Pancreas (tissue), 10 donors: ENCODE data around the gene FOSL1. TPM values are rescaled to one million over a fixed set of nuclear protein-coding genes. Genes with fewer than 3 reads are reported as not detected.

Experiments used
- ATAC-seq, 4 donors: fragments of 200-7000 bp; cut with Tn5 transposase; one replicate each; pipeline versions ENCODE4 v1.8.0 to v1.9.1; 2020; ENCODE audit warnings: mild to moderate bottlenecking in 4 of 4, moderate library complexity in 4 of 4
- DNase-seq, 6 donors: peaks; one replicate each; pipeline ENCODE4 v3.0.0-alpha.2; 2020
- FAIRE-seq: peaks from 2 replicates; lab custom pipeline; 2012; peaks lifted over from hg19 to GRCh38; lab: Jason Lieb, UNC
- H3K27ac ChIP-seq, 4 donors: fragments of 200-600 bp; sonication (generic); 1 replicate in 3 of 4; 2 replicates in 1 of 4; pipeline versions ENCODE4 v1.5.0 to v1.8.0; 2020
- H3K27me3 ChIP-seq, 4 donors: fragments of 200-600 bp; one replicate each; pipeline ENCODE4 v1.8.0; 2021
- H3K36me3 ChIP-seq, 3 donors: fragments of 200-600 bp; sonication (generic) in 1 of 3; one replicate each; pipeline versions ENCODE4 v1.5.0 to v1.8.0; 2020 to 2021
- H3K4me1 ChIP-seq, 3 donors: fragments of 200-600 bp; one replicate each; pipeline ENCODE4 v1.8.0; 2021
- H3K4me3 ChIP-seq, 4 donors: fragments of 200-600 bp; sonication (generic) in 2 of 4; one replicate each; pipeline versions ENCODE4 v1.5.0 to v1.8.0; 2020 to 2021
- H3K9me3 ChIP-seq, 4 donors: fragments of 200-600 bp; one replicate each; pipeline ENCODE4 v1.8.0; 2021
- WGBS, 2 donors: extraction: QIAGEN DNeasy Blood & Tissue Kit; methylation state at CpG; one replicate each; pipeline ENCODE4 v1.1.7; 2013; 5-methylcytosine and 5-hydroxymethylcytosine counted together
- intact Hi-C, 3 donors: fragments of 100-400 bp; cut with DNase I; formaldehyde crosslinking; loops; one replicate each; pipeline versions ENCODE4 v1.11.1 to v1.14.2; 2022
- polyA plus RNA-seq, 2 donors: library from polyadenylated mRNA; stranded (reverse); fragments of 200-250 nt; gene quantifications; one replicate each; pipeline ENCODE4 v1.2.3, GENCODE V29; 2013
- total RNA-seq, 6 donors: library from RNA; stranded (reverse); fragmentation: NEBNext Ultra II Directional in 4 of 6; extraction: Animal tissue kit (Norgen Biotek cat#: 25700) in 4 of 6; gene quantifications; one replicate each; pipeline versions ENCODE4 v1.2.1 to v1.2.4, GENCODE V29; 2021 to 2023
- TF ChIP-seq, protein P1 (sequence below), 4 donors: fragments of 200-600 bp; sonication (generic) in 3 of 4; IDR thresholded peaks; one replicate each; pipeline versions ENCODE4 v1.5.0 to v1.8.0; 2021; ENCODE audit warnings: antibody characterized with exemption in 4 of 4
- donor health status: healthy with polysubstance abuse.
- donor health status: DM: no; HTN: no; CAD: no; lungs with moderate emphysema.
- donor health status: DM: no; HTN: no; CAD: no.
- donor health status: control.
- donor health status: control.
- donor health status: Bipolar disorder and iron deficiency.
- donor health status: DM: yes; HTN: yes; CAD: no.
- donor health status: DM: no; HTN: no; CAD: no.
- donor health status: DM: no; HTN: no; CAD: no.
- donor health status: DM: yes; HTN: yes; CAD: no.

Gene FOSL1
- total and polyA plus RNA-seq, 8 donors = 0.19 to 4.3 (median 0.69) TPM

DNA sequence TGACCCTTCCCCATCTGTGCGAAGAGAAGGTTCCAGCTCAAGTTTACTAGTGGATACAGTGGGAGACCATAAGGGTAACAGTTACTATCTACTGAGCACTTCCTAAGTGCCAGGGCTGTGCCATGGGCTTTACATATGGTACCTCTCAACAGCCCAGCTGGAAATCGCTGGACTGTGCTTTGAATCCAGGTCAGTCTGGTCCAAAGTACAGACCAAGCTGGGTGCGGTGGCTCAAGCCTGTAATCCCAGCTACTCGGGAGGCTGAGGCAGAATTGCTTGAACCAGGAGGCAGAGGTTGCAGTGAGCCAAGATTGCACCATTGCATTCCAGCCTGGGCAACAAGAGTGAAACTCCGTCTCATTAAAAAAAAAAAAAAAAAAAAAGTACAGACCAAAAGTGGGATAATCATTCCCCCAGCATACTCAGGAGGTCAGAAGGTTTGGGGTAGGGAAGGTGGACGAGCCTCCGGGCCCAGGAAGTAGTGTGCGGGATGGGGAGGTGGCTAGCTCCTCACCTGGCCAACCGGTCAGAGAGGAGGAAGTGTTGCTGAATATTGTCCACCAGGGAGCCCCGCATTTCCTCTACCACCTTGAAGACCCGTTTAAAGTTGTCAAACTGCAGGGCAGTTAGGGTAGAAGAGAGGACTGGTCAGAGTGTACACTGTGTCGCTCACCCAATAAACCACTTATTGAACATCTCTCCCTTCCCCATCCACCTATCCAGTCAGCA lies 14.2 kb downstream of the FOSL1 start:
- Histone ChIP-seq H3K4me1 (peaks cover 4 to 19% (median 7%) of the 10 kb centered on the region in 3 donors), H3K27me3 (no peaks in the 10 kb centered on the region), H3K9me3 (no peaks in the 10 kb centered on the region), H3K36me3 (peaks cover 0 to 4% (median 0%) of the 10 kb centered on the region in 3 donors), H3K4me3 (no peak overlapping the region), H3K27ac (no peak overlapping the region)
- intact Hi-C loops = loop anchor here in 1 of 3 donors (5.0 kb wide), 2 partner anchors 101 to 174 kb away; partner anchors contain the start of gene KAT5
- peak in 1 of 6 donors; percentile 19 for DNase-seq
- no peak for ATAC-seq
- FAIRE-seq = no peak
- WGBS, 2 donors = 90 to 94% methylated on average over 12 of the region's 12 CpGs
- TF ChIP-seq, protein P1, sequence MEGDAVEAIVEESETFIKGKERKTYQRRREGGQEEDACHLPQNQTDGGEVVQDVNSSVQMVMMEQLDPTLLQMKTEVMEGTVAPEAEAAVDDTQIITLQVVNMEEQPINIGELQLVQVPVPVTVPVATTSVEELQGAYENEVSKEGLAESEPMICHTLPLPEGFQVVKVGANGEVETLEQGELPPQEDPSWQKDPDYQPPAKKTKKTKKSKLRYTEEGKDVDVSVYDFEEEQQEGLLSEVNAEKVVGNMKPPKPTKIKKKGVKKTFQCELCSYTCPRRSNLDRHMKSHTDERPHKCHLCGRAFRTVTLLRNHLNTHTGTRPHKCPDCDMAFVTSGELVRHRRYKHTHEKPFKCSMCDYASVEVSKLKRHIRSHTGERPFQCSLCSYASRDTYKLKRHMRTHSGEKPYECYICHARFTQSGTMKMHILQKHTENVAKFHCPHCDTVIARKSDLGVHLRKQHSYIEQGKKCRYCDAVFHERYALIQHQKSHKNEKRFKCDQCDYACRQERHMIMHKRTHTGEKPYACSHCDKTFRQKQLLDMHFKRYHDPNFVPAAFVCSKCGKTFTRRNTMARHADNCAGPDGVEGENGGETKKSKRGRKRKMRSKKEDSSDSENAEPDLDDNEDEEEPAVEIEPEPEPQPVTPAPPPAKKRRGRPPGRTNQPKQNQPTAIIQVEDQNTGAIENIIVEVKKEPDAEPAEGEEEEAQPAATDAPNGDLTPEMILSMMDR (IDR thresholded peaks at IDR 0.05) = no peak

- H3K4me3 ChIP-seq = no peak overlapping the region
- 85 to 92% methylated on average over 7 of the region's 7 CpGs for WGBS, 2 donors
- no peaks in the 10 kb centered on the region for H3K9me3 ChIP-seq
- H3K36me3 ChIP-seq = peaks cover 0 to 4% (median 0%) of the 10 kb centered on the region in 3 donors
- FAIRE-seq = no peak
- H3K4me1 ChIP-seq = peaks cover 4 to 19% (median 7%) of the 10 kb centered on the region in 3 donors
- H3K27ac ChIP-seq = no peak overlapping the region
- TF ChIP-seq, protein P1 (IDR thresholded peaks at IDR 0.05) = no peak
- DNase-seq = peak in 1 of 6 donors; percentile 56
- ATAC-seq = no peak
- H3K27me3 ChIP-seq = no peaks in the 10 kb centered on the region
- intact Hi-C loops = loop anchor here in 1 of 3 donors (5.0 kb wide), 2 partner anchors 102 to 173 kb away; partner anchors contain the start of gene KAT5
These were observed 15.0 kb downstream of the FOSL1 start for GRCh38 chr11:65885231-65885630.

GRCh38 chr11:65884716-65885092 lies 15.5 kb downstream of the FOSL1 start:
- intact Hi-C loops = loop anchor here in 2 of 3 donors (5.0 kb wide), 2 partner anchors 103 to 172 kb away; partner anchors contain the start of gene KAT5 (in 1 of the 2)
- no peak for FAIRE-seq
- no peak overlapping the region for H3K4me3 ChIP-seq
- peak in 5 of 6 donors; percentile 60 to 91 (median 86) for DNase-seq
- peak; percentile 26 to 56 (median 40) for ATAC-seq
- H3K9me3 ChIP-seq = no peaks in the 10 kb centered on the region
- H3K4me1 ChIP-seq = peaks cover 0 to 14% (median 7%) of the 10 kb centered on the region in 3 donors
- TF ChIP-seq, protein P1 (IDR thresholded peaks at IDR 0.05) = peak; percentile 95 to 100 (median 98)
- H3K27ac ChIP-seq = no peak overlapping the region
- peaks cover 0 to 4% (median 0%) of the 10 kb centered on the region in 3 donors for H3K36me3 ChIP-seq
- 12 to 17% methylated on average over 9 of the region's 9 CpGs for WGBS, 2 donors
- no peaks in the 10 kb centered on the region for H3K27me3 ChIP-seq

- Histone ChIP-seq H3K4me3 (no peak overlapping the region), H3K36me3 (peaks cover 0 to 4% (median 0%) of the 10 kb centered on the region in 3 donors), H3K27ac (no peak overlapping the region), H3K27me3 (no peaks in the 10 kb centered on the region), H3K9me3 (no peaks in the 10 kb centered on the region), H3K4me1 (peaks cover 0 to 8% (median 7%) of the 10 kb centered on the region in 3 donors)
- ATAC-seq (no peak), DNase-seq (peak in 1 of 6 donors; percentile 65), FAIRE-seq (no peak)
- WGBS, 2 donors = 74 to 78% methylated on average over 28 of the region's 28 CpGs
- TF ChIP-seq, protein P1 (IDR thresholded peaks at IDR 0.05) = no peak
- intact Hi-C loops = loop anchor here in 1 of 3 donors (5.0 kb wide), 1 partner anchor 103 kb away; no protein-coding TSS in a partner anchor
These were observed 16.1 kb downstream of the FOSL1 start for GRCh38 chr11:65883786-65884715.
